ENCODE data around the gene GATAD2A.
A peak's percentile ranks its signal among the peaks of the same experiment; 100 is the strongest.
"Not testable (repeated sequence)": the region's sequence is repeated elsewhere in the genome, so short reads cannot be mapped to it uniquely, and the experiment has no call there.

The GATAD2A gene

DNA sequence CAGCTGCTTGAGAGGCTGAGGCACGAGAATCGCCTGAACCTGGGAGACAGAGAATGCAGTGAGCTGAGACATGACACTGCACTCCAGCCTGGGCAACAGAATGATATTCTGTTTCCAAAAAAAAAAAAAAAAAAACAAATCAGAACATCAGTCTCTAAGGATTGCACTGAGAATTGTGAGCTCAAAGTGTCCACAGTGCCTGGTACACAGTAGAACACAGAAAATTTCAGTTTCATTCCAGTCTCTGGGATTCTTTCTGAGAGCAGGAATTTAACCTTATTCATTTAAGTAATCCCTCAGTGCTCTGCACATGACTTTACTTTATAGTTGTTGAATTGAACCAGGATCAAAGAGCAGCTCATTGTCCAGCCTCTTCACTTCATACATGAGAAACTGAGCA is 25.9 kb upstream of the GATAD2A start:
- no peak for TF ChIP-seq MYC (IDR thresholded peaks at IDR 0.05; ENCODE audit: low read depth, low read length)
- TF ChIP-seq, protein P1, sequence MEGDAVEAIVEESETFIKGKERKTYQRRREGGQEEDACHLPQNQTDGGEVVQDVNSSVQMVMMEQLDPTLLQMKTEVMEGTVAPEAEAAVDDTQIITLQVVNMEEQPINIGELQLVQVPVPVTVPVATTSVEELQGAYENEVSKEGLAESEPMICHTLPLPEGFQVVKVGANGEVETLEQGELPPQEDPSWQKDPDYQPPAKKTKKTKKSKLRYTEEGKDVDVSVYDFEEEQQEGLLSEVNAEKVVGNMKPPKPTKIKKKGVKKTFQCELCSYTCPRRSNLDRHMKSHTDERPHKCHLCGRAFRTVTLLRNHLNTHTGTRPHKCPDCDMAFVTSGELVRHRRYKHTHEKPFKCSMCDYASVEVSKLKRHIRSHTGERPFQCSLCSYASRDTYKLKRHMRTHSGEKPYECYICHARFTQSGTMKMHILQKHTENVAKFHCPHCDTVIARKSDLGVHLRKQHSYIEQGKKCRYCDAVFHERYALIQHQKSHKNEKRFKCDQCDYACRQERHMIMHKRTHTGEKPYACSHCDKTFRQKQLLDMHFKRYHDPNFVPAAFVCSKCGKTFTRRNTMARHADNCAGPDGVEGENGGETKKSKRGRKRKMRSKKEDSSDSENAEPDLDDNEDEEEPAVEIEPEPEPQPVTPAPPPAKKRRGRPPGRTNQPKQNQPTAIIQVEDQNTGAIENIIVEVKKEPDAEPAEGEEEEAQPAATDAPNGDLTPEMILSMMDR (IDR thresholded peaks at IDR 0.05; ENCODE audit: low read depth, low read length) = no peak
- DNase-seq (ENCODE audit: low read depth) = no peak
- H3K4me3 ChIP-seq (ENCODE audit: low read depth, low read length) = no peak overlapping the region

- not testable (repeated sequence) for DNase-seq (ENCODE audit: low read depth); H3K4me3 ChIP-seq (ENCODE audit: low read depth, low read length)
Observed at GRCh38 chr19:19380316-19380715, 25.2 kb upstream of the GATAD2A start.

GRCh38 chr19:19381007-19381926 is 24.2 kb upstream of the GATAD2A start:
- no peak for DNase-seq (ENCODE audit: low read depth)
- no peak for TF ChIP-seq POLR2A (IDR thresholded peaks at IDR 0.05; ENCODE audit: extremely low read depth, insufficient read length)
- TF ChIP-seq, protein P1 (IDR thresholded peaks at IDR 0.05; ENCODE audit: low read depth, low read length) = no peak
- TF ChIP-seq MYC (IDR thresholded peaks at IDR 0.05; ENCODE audit: low read depth, low read length) = no peak
- no peak for TF ChIP-seq MAX (IDR thresholded peaks at IDR 0.05; ENCODE audit: low read depth, low read length)
- no peak overlapping the region for H3K4me3 ChIP-seq (ENCODE audit: low read depth, low read length)

DNA sequence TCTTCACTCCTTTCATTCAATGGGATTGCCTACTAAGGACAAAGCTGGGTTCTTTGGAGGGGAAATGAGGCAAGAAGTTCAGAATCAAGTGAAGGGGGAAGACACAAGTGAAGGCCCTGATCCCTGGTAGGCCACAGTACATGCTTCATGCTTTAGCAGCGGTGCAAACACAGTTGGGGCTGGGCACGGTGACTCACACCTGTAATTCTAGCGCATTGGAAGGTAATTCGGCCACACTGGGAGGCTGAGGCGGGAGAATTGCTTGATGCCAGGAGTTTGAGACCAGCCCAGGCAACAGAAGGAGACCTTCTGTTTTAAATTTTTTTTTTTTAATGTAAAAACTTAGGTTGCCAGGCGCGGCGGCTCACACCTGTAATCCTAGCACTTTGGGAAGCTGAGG is 23.4 kb upstream of the GATAD2A start:
- DNase-seq (ENCODE audit: low read depth) = no peak
- TF ChIP-seq MYC (IDR thresholded peaks at IDR 0.05; ENCODE audit: low read depth, low read length) = no peak
- TF ChIP-seq, protein P1 (IDR thresholded peaks at IDR 0.05; ENCODE audit: low read depth, low read length) = no peak
- no peak for TF ChIP-seq POLR2A (IDR thresholded peaks at IDR 0.05; ENCODE audit: extremely low read depth, insufficient read length)
- no peak for TF ChIP-seq MAX (IDR thresholded peaks at IDR 0.05; ENCODE audit: low read depth, low read length)
- no peak overlapping the region for H3K4me3 ChIP-seq (ENCODE audit: low read depth, low read length)

DNA sequence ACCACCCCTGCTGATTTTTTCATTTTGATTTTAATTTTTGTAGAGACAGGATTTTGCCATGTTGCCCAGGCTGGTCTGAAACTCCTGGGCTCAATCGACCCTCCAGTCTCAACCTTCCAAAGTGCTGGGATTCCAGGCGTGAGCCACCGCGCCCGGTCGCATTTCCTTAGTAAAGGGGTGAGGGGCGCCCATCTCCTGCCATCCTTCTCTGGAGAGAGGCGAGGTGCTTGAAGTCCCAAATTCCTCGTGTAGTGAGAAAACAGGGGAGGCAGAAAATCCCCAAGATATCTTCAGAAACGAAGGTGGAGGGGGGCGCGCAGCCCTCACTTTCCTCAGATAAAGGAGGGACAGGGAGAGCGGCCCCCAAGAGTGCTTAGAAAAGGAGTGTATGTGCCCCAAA is 21.0 kb upstream of the GATAD2A start:
- DNase-seq (ENCODE audit: low read depth) = no peak
- TF ChIP-seq POLR2A (IDR thresholded peaks at IDR 0.05; ENCODE audit: extremely low read depth, insufficient read length) (no peak), MYC (IDR thresholded peaks at IDR 0.05; ENCODE audit: low read depth, low read length) (no peak), MAX (IDR thresholded peaks at IDR 0.05; ENCODE audit: low read depth, low read length) (no peak)
- TF ChIP-seq, protein P1 (IDR thresholded peaks at IDR 0.05; ENCODE audit: low read depth, low read length) = no peak
- peak overlapping the region; percentile 28 for H3K4me3 ChIP-seq (ENCODE audit: low read depth, low read length)

GRCh38 chr19:19385131-19385895 is 20.2 kb upstream of the GATAD2A start:
- peak; percentile 100 for DNase-seq (ENCODE audit: low read depth)
- H3K4me3 ChIP-seq (ENCODE audit: low read depth, low read length) = peak overlapping the region; percentile 76
- TF ChIP-seq POLR2A (IDR thresholded peaks at IDR 0.05; ENCODE audit: extremely low read depth, insufficient read length) = peak; percentile 40
- TF ChIP-seq, protein P1 (IDR thresholded peaks at IDR 0.05; ENCODE audit: low read depth, low read length) = no peak
- peak; percentile 58; the same call in 1 of the 2 replicates for TF ChIP-seq MAX (IDR thresholded peaks at IDR 0.05; ENCODE audit: low read depth, low read length)
- no peak for TF ChIP-seq MYC (IDR thresholded peaks at IDR 0.05; ENCODE audit: low read depth, low read length)
